Left ventricle myocardium inferior (tissue), 1 donor: ENCODE data around the gene SYT14. TPM values are rescaled to one million over a fixed set of nuclear protein-coding genes. Genes with fewer than 3 reads are reported as not detected.
A peak's percentile ranks its signal among the peaks of the same experiment; 100 is the strongest.
"Not testable (repeated sequence)": the region's sequence is repeated elsewhere in the genome, so short reads cannot be mapped to it uniquely, and the experiment has no call there.

Experiments
- DNase-seq: peaks from one replicate; pipeline ENCODE4 v3.0.0-alpha.2; 2020
- H3K27ac ChIP-seq: fragments of 200-600 bp; replicated peaks from 2 replicates; pipeline ENCODE4 v1.8.0; 2021
- H3K27me3 ChIP-seq: fragments of 200-600 bp; 2 replicates; pipeline ENCODE4 v1.8.0; 2021; ENCODE audit warnings: low read depth
- H3K36me3 ChIP-seq: fragments of 200-600 bp; 2 replicates; pipeline ENCODE4 v1.8.0; 2021
- H3K4me1 ChIP-seq: fragments of 200-600 bp; 2 replicates; pipeline ENCODE4 v1.8.0; 2021
- H3K4me3 ChIP-seq: fragments of 200-600 bp; 2 replicates; pipeline ENCODE4 v1.8.0; 2021; ENCODE audit warnings: mild to moderate bottlenecking, moderate library complexity
- H3K9me3 ChIP-seq: fragments of 200-600 bp; replicated peaks from 2 replicates; pipeline ENCODE4 v1.8.0; 2021
- CTCF ChIP-seq: fragments of 200-600 bp; IDR thresholded peaks from 2 replicates; pipeline ENCODE4 v1.8.0; 2021; ENCODE audit warnings: antibody characterized with exemption, mild to moderate bottlenecking, borderline replicate concordance
- intact Hi-C: fragments of 100-400 bp; cut with micrococcal nuclease; formaldehyde crosslinking; loops from one replicate; pipeline ENCODE4 v1.11.0; 2022
- long read RNA-seq: library from polyadenylated mRNA; unstranded; transcript quantifications from one replicate; pipeline ENCODE4 v2.0.0, GENCODE V29; 2021
- total RNA-seq: library from RNA; stranded (reverse); fragmentation: NEBNext Ultra II Directional; extraction: Animal tissue kit (Norgen Biotek cat#: 25700); gene quantifications from one replicate; pipeline ENCODE4 v1.2.1, GENCODE V29; 2021
- donor health status: DM: no; HTN: yes; CAD: no; lungs with severe emphysema.

The SYT14 gene
- not detected for total RNA-seq
- long read RNA-seq = 0 reads

DNA sequence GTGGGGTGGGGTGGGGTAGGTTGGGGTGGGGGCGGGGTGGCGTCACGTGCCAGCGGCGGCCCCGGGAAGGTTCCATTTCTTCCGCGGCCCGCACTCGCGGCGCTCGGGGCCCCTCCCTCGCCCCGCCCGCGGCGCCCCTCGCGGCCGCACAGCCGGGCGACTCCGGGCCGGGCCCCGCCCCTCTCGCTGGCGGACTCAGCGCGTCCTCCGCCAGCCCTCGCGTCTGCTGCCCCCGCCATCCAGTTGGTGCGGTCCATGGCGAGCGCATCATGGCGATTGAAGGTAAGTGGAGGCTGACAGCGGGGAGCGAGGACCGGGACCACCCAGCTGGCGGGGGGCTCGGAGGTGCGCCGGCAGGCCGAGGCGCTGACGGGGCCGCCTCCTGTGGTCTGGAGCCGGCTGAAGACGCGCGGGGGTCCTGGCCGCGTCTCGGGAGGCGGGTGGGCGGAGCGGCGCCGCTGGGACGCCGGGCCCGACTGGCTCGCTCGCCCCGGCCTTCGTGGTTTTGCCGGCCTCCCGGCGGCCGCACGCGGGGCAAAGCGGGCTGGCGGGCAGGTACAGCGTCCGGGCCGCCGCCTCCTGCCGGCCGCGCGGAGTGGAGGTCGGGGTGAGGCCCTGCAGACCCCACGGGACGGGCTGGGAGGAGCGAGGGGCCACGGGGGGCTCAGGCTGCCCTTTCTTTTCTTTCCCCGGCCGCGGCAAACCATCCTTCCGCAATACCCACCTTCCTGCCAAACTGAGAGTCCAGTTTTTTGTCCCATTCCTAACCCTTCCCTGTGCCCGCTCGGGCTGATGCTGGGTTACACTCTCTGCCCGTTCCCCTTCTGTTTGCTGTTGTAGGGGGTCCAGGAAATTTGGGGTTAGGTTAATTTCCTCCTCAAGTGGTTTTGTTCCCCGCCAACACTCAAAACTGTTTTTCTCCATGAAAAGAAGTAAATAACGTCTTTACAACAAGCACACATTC, at the start of gene SYT14:
TSS of gene SYT14 (plus strand) at position 222 of the 964 bp plus-strand sequence. CDS start at position 270, 48 bp downstream.
- no peak for TF ChIP-seq CTCF
- H3K4me1 ChIP-seq = no peaks in the 10 kb centered on the region
- intact Hi-C loops = no loop called here
- no peaks in the 10 kb centered on the region for H3K36me3 ChIP-seq
- H3K9me3 ChIP-seq = no peaks in the 10 kb centered on the region
- H3K27ac ChIP-seq = no peak within 1 kb of the TSS
- DNase-seq = no peak
- H3K27me3 ChIP-seq = peaks cover 94% of the 10 kb centered on the region
- H3K4me3 ChIP-seq = peak within 1 kb of the TSS; percentile 42

GRCh38 chr1:209888291-209889076, 49.5 kb upstream of the SYT14 start:
- intact Hi-C loops = not testable (repeated sequence)

GRCh38 chr1:209889077-209889418, 49.0 kb upstream of the SYT14 start:
- no peak for TF ChIP-seq CTCF
- DNase-seq = no peak
- Histone ChIP-seq H3K9me3 (peaks cover 9% of the 10 kb centered on the region), H3K36me3 (no peaks in the 10 kb centered on the region), H3K4me1 (no peaks in the 10 kb centered on the region), H3K27me3 (peaks cover 44% of the 10 kb centered on the region), H3K27ac (no peak overlapping the region), H3K4me3 (no peak overlapping the region)
- intact Hi-C loops = no loop called here

More at GRCh38 chr1:209888291-209889076, 49.5 kb upstream of the SYT14 start:
- not testable (repeated sequence) for H3K4me3 ChIP-seq, H3K9me3 ChIP-seq, H3K36me3 ChIP-seq, H3K4me1 ChIP-seq, DNase-seq, H3K27ac ChIP-seq
- H3K27me3 ChIP-seq = peaks cover 49% of the 10 kb centered on the region

DNA sequence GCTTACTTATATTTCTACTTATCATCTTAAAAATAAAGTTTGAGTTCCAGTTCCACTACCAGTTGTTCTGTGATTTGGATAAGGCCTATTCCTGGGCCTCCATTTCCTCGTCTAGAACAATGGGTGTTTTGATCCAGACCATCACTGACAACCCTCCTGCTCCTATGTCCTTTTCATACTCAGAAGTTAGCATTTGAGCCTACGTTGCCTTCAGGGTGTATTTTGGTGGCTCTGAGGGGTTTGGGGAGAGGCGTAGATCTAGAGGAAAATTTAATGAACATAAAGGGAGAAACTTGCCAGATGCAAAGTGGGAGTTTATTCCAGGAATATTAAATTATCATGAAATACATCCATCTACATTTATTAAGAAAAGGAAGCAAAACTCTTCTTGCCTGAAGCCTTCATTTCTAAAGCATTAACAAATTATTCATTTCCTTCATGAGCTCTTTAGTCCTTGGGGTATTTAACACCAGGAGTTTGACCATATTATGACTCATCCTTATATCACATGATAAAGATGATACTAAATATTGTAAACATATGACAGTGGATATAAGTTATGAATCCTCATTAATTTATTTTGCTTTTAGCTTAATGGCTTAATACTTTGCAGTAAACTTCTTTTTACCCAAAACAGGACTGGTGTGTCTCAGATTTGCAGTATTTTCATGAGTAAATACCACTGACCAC, 47.2 kb upstream of the SYT14 start:
- no peak overlapping the region for H3K27ac ChIP-seq
- H3K4me3 ChIP-seq = no peak overlapping the region
- no peaks in the 10 kb centered on the region for H3K4me1 ChIP-seq
- TF ChIP-seq CTCF = no peak
- no peak for DNase-seq
- H3K9me3 ChIP-seq = peaks cover 9% of the 10 kb centered on the region
- no peaks in the 10 kb centered on the region for H3K36me3 ChIP-seq
- H3K27me3 ChIP-seq = peaks cover 28% of the 10 kb centered on the region
- intact Hi-C loops = no loop called here

DNA sequence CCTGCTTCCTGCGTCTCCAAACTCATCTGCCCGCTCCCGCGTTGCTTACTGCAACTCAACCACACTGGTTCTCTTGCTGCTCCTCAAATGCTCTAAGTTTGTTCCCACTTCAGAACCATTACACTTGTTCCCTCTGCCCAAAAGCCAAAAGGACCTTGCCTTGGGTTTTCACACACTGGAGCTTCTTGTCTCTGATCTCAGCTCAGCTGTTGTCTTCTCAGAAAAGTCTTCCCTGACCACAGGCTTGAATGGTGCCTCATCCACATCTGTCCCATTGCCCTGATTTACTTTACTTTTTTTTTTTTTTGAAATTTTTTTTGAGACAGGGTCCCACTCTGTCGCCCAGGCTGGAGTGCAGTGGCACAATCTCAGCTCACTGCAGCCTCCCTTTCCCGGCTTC, 44.3 kb upstream of the SYT14 start:
- Histone ChIP-seq H3K27ac (no peak overlapping the region), H3K9me3 (peaks cover 9% of the 10 kb centered on the region), H3K36me3 (no peaks in the 10 kb centered on the region), H3K4me3 (no peak overlapping the region), H3K4me1 (no peaks in the 10 kb centered on the region), H3K27me3 (peaks cover 13% of the 10 kb centered on the region)
- TF ChIP-seq CTCF = no peak
- intact Hi-C loops = no loop called here
- DNase-seq = no peak
